GM23338 (cell line): ENCODE results near the gene LACC1. TPM values are rescaled to one million over a fixed set of nuclear protein-coding genes. Genes with fewer than 3 reads are reported as not detected.

ENCODE experiments used
- ATAC-seq: fragments of 200-7000 bp; cut with Tn5 transposase; 3 replicates; pipeline ENCODE4 v1.9.1; 2020
- DNase-seq: peaks from one replicate; pipeline ENCODE4 v3.0.0-alpha.2; 2015; ENCODE audit warnings: low spot score
- H2AFZ ChIP-seq: fragments of 200-600 bp; sonication (generic); 2 replicates; pipeline ENCODE4 v1.8.0; 2016; ENCODE audit warnings: antibody characterized with exemption, mild to moderate bottlenecking, moderate library complexity
- H3F3A ChIP-seq: fragments of 200-600 bp; sonication (generic); replicated peaks from 2 replicates; pipeline ENCODE4 v1.8.0; 2017; ENCODE audit warnings: antibody characterized with exemption, mixed run types, low read depth
- H3K27ac ChIP-seq: fragments of 200-600 bp; sonication (generic); 2 replicates; pipeline ENCODE4 v1.6.1; 2016; ENCODE audit warnings: low read depth
- H3K27me3 ChIP-seq: fragments of 200-600 bp; sonication (generic); 2 replicates; pipeline ENCODE4 v1.8.0; 2016; ENCODE audit warnings: mild to moderate bottlenecking, mixed run types, moderate library complexity; ENCODE audit not compliant: insufficient read depth
- H3K36me3 ChIP-seq: fragments of 200-600 bp; sonication (generic); 2 replicates; pipeline ENCODE4 v1.8.0; 2016; ENCODE audit warnings: mild to moderate bottlenecking; ENCODE audit not compliant: insufficient read depth
- H3K4me1 ChIP-seq: fragments of 200-600 bp; sonication (generic); 2 replicates; pipeline ENCODE4 v1.8.0; 2016; ENCODE audit warnings: mild to moderate bottlenecking, moderate library complexity; ENCODE audit not compliant: insufficient read depth
- H3K4me2 ChIP-seq: fragments of 200-600 bp; sonication (generic); 2 replicates; pipeline ENCODE4 v1.7.1; 2017; ENCODE audit warnings: mixed run types
- H3K4me3 ChIP-seq: fragments of 200-600 bp; sonication (generic); 2 replicates; pipeline ENCODE4 v1.6.1; 2016; ENCODE audit warnings: mixed run types
- H3K79me2 ChIP-seq: fragments of 200-600 bp; sonication (generic); replicated peaks from 2 replicates; pipeline ENCODE4 v1.8.0; 2017; ENCODE audit warnings: mild to moderate bottlenecking; ENCODE audit not compliant: insufficient read depth
- H3K9me2 ChIP-seq: fragments of 200-600 bp; sonication (generic); 2 replicates; pipeline ENCODE4 v1.8.0; 2017; ENCODE audit not compliant: insufficient read depth
- H4K20me1 ChIP-seq: fragments of 200-600 bp; sonication (generic); replicated peaks from 2 replicates; pipeline ENCODE4 v1.8.0; 2017; ENCODE audit warnings: mild to moderate bottlenecking; ENCODE audit not compliant: insufficient read depth
- H3K27ac Mint-ChIP-seq: 2 replicates; pipeline ENCODE4 v1.8.0; 2020; ENCODE audit warnings: inconsistent platforms, mild to moderate bottlenecking, moderate library complexity, mixed read lengths
- H3K27me3 Mint-ChIP-seq: 3 replicates; pipeline ENCODE4 v1.8.0; 2022; ENCODE audit warnings: low read depth, mild to moderate bottlenecking, moderate library complexity, mixed read lengths, inconsistent platforms; ENCODE audit not compliant: insufficient read depth, poor library complexity
- H3K36me3 Mint-ChIP-seq: 3 replicates; pipeline ENCODE4 v1.8.0; 2021; ENCODE audit warnings: low read depth, mild to moderate bottlenecking, inconsistent platforms, moderate library complexity, mixed read lengths
- H3K4me1 Mint-ChIP-seq: 3 replicates; pipeline ENCODE4 v1.8.0; 2020; ENCODE audit warnings: mild to moderate bottlenecking, inconsistent platforms, mixed read lengths
- H3K4me3 Mint-ChIP-seq: 3 replicates; pipeline ENCODE4 v1.8.0; 2021; ENCODE audit warnings: moderate library complexity, mild to moderate bottlenecking, inconsistent platforms, mixed read lengths
- H3K9me3 Mint-ChIP-seq: 3 replicates; pipeline ENCODE4 v1.8.0; 2020; ENCODE audit warnings: moderate library complexity, mild to moderate bottlenecking, inconsistent platforms, mixed read lengths
- CREB1 ChIP-seq: fragments of 250-450 bp; sonication (Bioruptor Pico); IDR thresholded peaks from 2 replicates; pipeline ENCODE4 v1.5.0; 2020; ENCODE audit warnings: low read depth, mild to moderate bottlenecking, moderate library complexity
- EZH2 ChIP-seq: fragments of 200-600 bp; sonication (generic); IDR thresholded peaks from one replicate; pipeline ENCODE4 v1.8.0; 2017; ENCODE audit warnings: antibody characterized with exemption, mild to moderate bottlenecking, low read depth; ENCODE audit not compliant: unreplicated experiment
- EZH2phosphoT487 ChIP-seq: fragments of 200-600 bp; sonication (generic); IDR thresholded peaks from one replicate; pipeline ENCODE4 v1.8.1; 2018; ENCODE audit warnings: antibody characterized with exemption; ENCODE audit not compliant: unreplicated experiment
- NANOG ChIP-seq: IDR thresholded peaks from 2 replicates; pipeline ENCODE4 v1.6.1; 2016; ENCODE audit warnings: antibody characterized with exemption, borderline replicate concordance
- POLR2AphosphoS5 ChIP-seq: IDR thresholded peaks from 2 replicates; pipeline ENCODE4 v1.6.1; 2016; ENCODE audit warnings: antibody characterized with exemption, low read depth
- STAT1 ChIP-seq: IDR thresholded peaks from one replicate; pipeline ENCODE4 v1.6.1; 2016; ENCODE audit warnings: antibody characterized with exemption; ENCODE audit not compliant: unreplicated experiment
- ZNF331 ChIP-seq: fragments of 250-450 bp; sonication (Bioruptor Pico); IDR thresholded peaks from 2 replicates; pipeline ENCODE4 v1.5.0; 2020; ENCODE audit warnings: low read depth, mild to moderate bottlenecking, moderate library complexity
- polyA plus RNA-seq: library from polyadenylated mRNA; unstranded; fragments of >200 nt; fragmentation: Nextera tagmentation; extraction: Ambion mirVana; gene quantifications from 2 replicates; pipeline ENCODE4 v1.2.1, GENCODE V29; 2016
- total RNA-seq: library from RNA; depleted of rRNA; stranded (reverse); fragments of >200 nt; shearing (Covaris generic); gene quantifications from 2 replicates; pipeline ENCODE4 v1.2.3, GENCODE V29; 2014
- TF ChIP-seq, protein P1 (sequence below): fragments of 250-450 bp; sonication (Bioruptor Pico); IDR thresholded peaks from 2 replicates; pipeline ENCODE4 v1.5.0; 2020; ENCODE audit warnings: mild to moderate bottlenecking, moderate library complexity
- TF ChIP-seq, protein P2 (sequence below), 2 experiments: fragments of 200-600 bp in 1 of 2; sonication (generic) in 1 of 2; conservative IDR thresholded peaks; 2 replicates each; pipeline versions ENCODE4 v1.5.1 to v1.6.1; 2016 to 2017; ENCODE audit warnings: antibody characterized with exemption in 2 of 2, low read depth in 2 of 2, mild to moderate bottlenecking in 2 of 2, moderate library complexity in 1 of 2

LACC1 gene
- total and polyA plus RNA-seq, 2 experiments from 2014 or later, result 4.4 to 4.6 TPM

DNA sequence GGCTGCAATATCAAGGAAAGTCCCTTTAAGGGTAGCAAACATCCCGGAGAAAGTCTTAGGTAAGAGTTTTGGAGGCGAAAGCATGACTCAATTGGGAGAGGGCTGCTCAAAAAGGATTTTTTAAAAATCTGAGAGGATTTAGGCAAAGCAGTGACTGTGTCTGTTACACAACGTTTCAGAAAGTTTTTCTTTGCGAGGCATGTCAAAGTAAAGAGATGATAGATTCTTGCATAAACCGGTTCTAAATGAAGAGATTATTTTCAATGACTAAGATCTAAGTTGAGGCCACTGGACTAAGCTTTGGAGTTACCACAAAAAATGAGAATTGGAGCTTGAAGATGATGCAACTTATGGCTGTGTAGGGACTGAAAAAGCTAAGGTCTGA, 49.2 kb upstream of the LACC1 start (continued):
- TF ChIP-seq, protein P1, sequence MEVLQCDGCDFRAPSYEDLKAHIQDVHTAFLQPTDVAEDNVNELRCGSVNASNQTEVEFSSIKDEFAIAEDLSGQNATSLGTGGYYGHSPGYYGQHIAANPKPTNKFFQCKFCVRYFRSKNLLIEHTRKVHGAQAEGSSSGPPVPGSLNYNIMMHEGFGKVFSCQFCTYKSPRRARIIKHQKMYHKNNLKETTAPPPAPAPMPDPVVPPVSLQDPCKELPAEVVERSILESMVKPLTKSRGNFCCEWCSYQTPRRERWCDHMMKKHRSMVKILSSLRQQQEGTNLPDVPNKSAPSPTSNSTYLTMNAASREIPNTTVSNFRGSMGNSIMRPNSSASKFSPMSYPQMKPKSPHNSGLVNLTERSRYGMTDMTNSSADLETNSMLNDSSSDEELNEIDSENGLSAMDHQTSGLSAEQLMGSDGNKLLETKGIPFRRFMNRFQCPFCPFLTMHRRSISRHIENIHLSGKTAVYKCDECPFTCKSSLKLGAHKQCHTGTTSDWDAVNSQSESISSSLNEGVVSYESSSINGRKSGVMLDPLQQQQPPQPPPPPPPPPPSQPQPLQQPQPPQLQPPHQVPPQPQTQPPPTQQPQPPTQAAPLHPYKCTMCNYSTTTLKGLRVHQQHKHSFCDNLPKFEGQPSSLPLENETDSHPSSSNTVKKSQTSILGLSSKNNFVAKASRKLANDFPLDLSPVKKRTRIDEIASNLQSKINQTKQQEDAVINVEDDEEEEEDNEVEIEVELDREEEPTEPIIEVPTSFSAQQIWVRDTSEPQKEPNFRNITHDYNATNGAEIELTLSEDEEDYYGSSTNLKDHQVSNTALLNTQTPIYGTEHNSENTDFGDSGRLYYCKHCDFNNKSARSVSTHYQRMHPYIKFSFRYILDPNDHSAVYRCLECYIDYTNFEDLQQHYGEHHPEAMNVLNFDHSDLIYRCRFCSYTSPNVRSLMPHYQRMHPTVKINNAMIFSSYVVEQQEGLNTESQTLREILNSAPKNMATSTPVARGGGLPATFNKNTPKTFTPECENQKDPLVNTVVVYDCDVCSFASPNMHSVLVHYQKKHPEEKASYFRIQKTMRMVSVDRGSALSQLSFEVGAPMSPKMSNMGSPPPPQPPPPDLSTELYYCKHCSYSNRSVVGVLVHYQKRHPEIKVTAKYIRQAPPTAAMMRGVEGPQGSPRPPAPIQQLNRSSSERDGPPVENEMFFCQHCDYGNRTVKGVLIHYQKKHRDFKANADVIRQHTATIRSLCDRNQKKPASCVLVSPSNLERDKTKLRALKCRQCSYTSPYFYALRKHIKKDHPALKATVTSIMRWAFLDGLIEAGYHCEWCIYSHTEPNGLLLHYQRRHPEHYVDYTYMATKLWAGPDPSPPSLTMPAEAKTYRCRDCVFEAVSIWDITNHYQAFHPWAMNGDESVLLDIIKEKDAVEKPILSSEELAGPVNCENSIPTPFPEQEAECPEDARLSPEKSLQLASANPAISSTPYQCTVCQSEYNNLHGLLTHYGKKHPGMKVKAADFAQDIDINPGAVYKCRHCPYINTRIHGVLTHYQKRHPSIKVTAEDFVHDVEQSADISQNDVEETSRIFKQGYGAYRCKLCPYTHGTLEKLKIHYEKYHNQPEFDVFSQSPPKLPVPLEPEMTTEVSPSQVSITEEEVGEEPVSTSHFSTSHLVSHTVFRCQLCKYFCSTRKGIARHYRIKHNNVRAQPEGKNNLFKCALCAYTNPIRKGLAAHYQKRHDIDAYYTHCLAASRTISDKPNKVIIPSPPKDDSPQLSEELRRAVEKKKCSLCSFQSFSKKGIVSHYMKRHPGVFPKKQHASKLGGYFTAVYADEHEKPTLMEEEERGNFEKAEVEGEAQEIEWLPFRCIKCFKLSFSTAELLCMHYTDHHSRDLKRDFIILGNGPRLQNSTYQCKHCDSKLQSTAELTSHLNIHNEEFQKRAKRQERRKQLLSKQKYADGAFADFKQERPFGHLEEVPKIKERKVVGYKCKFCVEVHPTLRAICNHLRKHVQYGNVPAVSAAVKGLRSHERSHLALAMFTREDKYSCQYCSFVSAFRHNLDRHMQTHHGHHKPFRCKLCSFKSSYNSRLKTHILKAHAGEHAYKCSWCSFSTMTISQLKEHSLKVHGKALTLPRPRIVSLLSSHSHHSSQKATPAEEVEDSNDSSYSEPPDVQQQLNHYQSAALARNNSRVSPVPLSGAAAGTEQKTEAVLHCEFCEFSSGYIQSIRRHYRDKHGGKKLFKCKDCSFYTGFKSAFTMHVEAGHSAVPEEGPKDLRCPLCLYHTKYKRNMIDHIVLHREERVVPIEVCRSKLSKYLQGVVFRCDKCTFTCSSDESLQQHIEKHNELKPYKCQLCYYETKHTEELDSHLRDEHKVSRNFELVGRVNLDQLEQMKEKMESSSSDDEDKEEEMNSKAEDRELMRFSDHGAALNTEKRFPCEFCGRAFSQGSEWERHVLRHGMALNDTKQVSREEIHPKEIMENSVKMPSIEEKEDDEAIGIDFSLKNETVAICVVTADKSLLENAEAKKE, result no peak
- TF ChIP-seq ZNF331 (no peak), CREB1 (CRISPR knock-in tag) (no peak), NANOG (no peak), EZH2 (no peak)
- TF ChIP-seq, protein P2, sequence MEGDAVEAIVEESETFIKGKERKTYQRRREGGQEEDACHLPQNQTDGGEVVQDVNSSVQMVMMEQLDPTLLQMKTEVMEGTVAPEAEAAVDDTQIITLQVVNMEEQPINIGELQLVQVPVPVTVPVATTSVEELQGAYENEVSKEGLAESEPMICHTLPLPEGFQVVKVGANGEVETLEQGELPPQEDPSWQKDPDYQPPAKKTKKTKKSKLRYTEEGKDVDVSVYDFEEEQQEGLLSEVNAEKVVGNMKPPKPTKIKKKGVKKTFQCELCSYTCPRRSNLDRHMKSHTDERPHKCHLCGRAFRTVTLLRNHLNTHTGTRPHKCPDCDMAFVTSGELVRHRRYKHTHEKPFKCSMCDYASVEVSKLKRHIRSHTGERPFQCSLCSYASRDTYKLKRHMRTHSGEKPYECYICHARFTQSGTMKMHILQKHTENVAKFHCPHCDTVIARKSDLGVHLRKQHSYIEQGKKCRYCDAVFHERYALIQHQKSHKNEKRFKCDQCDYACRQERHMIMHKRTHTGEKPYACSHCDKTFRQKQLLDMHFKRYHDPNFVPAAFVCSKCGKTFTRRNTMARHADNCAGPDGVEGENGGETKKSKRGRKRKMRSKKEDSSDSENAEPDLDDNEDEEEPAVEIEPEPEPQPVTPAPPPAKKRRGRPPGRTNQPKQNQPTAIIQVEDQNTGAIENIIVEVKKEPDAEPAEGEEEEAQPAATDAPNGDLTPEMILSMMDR (conservative IDR thresholded peaks at IDR 0.05; ENCODE audit: low read depth in 2 of 2), result no peak

DNA sequence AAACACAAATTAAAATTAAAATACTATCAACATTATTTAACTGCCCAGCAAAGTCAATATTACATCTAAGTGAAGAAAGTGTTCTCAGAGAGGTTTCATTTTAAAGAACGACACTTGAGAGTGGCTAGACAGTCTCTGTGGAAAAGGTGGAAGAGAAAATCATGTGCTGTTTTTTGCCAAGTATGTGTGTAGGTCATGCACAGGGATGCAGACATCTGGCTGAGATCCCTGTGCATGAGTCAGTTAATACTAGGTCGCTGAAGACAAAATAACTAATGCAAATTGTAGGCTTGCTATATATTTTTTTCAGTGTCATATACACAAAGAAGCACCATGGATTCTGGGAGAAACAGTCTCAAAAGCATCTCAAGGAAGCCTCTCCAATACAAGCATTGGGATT, 48.6 kb upstream of the LACC1 start:
- Mint-ChIP-seq H3K36me3 (no peaks in the 10 kb centered on the region), H3K4me1 (no peaks in the 10 kb centered on the region), H3K9me3 (no peaks in the 10 kb centered on the region), H3K27ac (no peak overlapping the region), H3K4me3 (no peak overlapping the region), H3K27me3 (peaks cover 2% of the 10 kb centered on the region)
- Histone ChIP-seq H3K27me3 (no peaks in the 10 kb centered on the region), H3K79me2 (no peaks in the 10 kb centered on the region), H3K4me2 (no peak overlapping the region), H3K4me1 (no peaks in the 10 kb centered on the region), H3K4me3 (no peak overlapping the region), H2AFZ (no peak overlapping the region), H3K36me3 (no peaks in the 10 kb centered on the region), H4K20me1 (no peaks in the 10 kb centered on the region), H3F3A (no peaks in the 10 kb centered on the region), H3K9me2 (no peaks in the 10 kb centered on the region), H3K27ac (no peak overlapping the region)
- ATAC-seq (no peak), DNase-seq (no peak)
- no peak for TF ChIP-seq EZH2
- no peak for TF ChIP-seq EZH2phosphoT487
- TF ChIP-seq POLR2AphosphoS5, result no peak
- TF ChIP-seq, protein P2 (conservative IDR thresholded peaks at IDR 0.05; ENCODE audit: low read depth in 2 of 2), result no peak
- TF ChIP-seq CREB1 (CRISPR knock-in tag), result no peak
- TF ChIP-seq ZNF331, result no peak
- TF ChIP-seq STAT1, result no peak
